H9 (cell line): Measurements from ENCODE around the gene KCNJ16. TPM values are rescaled to one million over a fixed set of nuclear protein-coding genes. Genes with fewer than 3 reads are reported as not detected.

ENCODE experiments used
- DNase-seq: peaks from one replicate; pipeline ENCODE4 v3.0.0-alpha.2; 2017
- H2AFZ ChIP-seq: one replicate; pipeline ENCODE4 v1.6.1; 2013; ENCODE audit warnings: mild to moderate bottlenecking, low read length, control low read depth, moderate library complexity
- H2AK5ac ChIP-seq: 2 replicates; pipeline ENCODE4 v1.6.1; 2013; ENCODE audit warnings: low read length, control low read depth, mixed read lengths; ENCODE audit not compliant: insufficient read length
- H2BK120ac ChIP-seq: one replicate; pipeline ENCODE4 v1.6.1; 2013; ENCODE audit warnings: low read depth, mild to moderate bottlenecking, low read length, control low read depth, inconsistent platforms; ENCODE audit not compliant: poor library complexity, severe bottlenecking
- H2BK12ac ChIP-seq: 2 replicates; pipeline ENCODE4 v1.6.1; 2013; ENCODE audit warnings: low read length, control low read depth, mixed read lengths, low read depth; ENCODE audit not compliant: insufficient read length
- H2BK15ac ChIP-seq: 2 replicates; pipeline ENCODE4 v1.6.1; 2013; ENCODE audit warnings: low read depth, low read length, control low read depth
- H2BK20ac ChIP-seq: one replicate; pipeline ENCODE4 v1.6.1; 2013; ENCODE audit warnings: low read depth, mild to moderate bottlenecking, low read length, control low read depth, inconsistent platforms; ENCODE audit not compliant: poor library complexity, severe bottlenecking
- H2BK5ac ChIP-seq: 2 replicates; pipeline ENCODE4 v1.6.1; 2013; ENCODE audit warnings: low read length, control low read depth, mixed read lengths; ENCODE audit not compliant: insufficient read length
- H3K14ac ChIP-seq: 2 replicates; pipeline ENCODE4 v1.6.1; 2013; ENCODE audit warnings: low read length, control low read depth; ENCODE audit not compliant: insufficient read depth
- H3K18ac ChIP-seq: 2 replicates; pipeline ENCODE4 v1.6.1; 2013; ENCODE audit warnings: low read depth, mild to moderate bottlenecking, mixed read lengths, low read length, control low read depth; ENCODE audit not compliant: insufficient read length
- H3K23ac ChIP-seq: 2 replicates; pipeline ENCODE4 v1.6.1; 2013; ENCODE audit warnings: low read length, control low read depth, mixed read lengths, low read depth; ENCODE audit not compliant: insufficient read length
- H3K23me2 ChIP-seq: 2 replicates; pipeline ENCODE4 v1.6.1; 2013; ENCODE audit warnings: low read depth, mild to moderate bottlenecking, mixed read lengths, low read length, control low read depth; ENCODE audit not compliant: insufficient read length, poor library complexity, severe bottlenecking
- H3K27ac ChIP-seq: 2 replicates; pipeline ENCODE4 v1.5.1; 2013; ENCODE audit warnings: low read length, control low read depth, mixed read lengths, low read depth; ENCODE audit not compliant: insufficient read length
- H3K27me3 ChIP-seq: 2 replicates; pipeline ENCODE4 v1.6.1; 2013; ENCODE audit warnings: low read length, control low read depth, inconsistent platforms; ENCODE audit not compliant: insufficient read depth
- H3K4ac ChIP-seq: 2 replicates; pipeline ENCODE4 v1.6.1; 2013; ENCODE audit warnings: low read depth, mild to moderate bottlenecking, control low read depth, inconsistent platforms, low read length, moderate library complexity
- H3K4me1 ChIP-seq: 2 replicates; pipeline ENCODE4 v1.6.1; 2013; ENCODE audit warnings: low read length, control low read depth, inconsistent platforms; ENCODE audit not compliant: insufficient read depth
- H3K4me2 ChIP-seq: 2 replicates; pipeline ENCODE4 v1.6.1; 2013; ENCODE audit warnings: low read length, control low read depth, mixed read lengths; ENCODE audit not compliant: insufficient read length, insufficient read depth
- H3K56ac ChIP-seq: 2 replicates; pipeline ENCODE4 v1.6.1; 2013; ENCODE audit warnings: low read depth, mild to moderate bottlenecking, mixed read lengths, low read length, control low read depth; ENCODE audit not compliant: insufficient read length
- H3K79me1 ChIP-seq: 2 replicates; pipeline ENCODE4 v1.6.1; 2013; ENCODE audit warnings: low read depth, mild to moderate bottlenecking, moderate library complexity, low read length, control low read depth, inconsistent platforms; ENCODE audit not compliant: insufficient read depth, poor library complexity, severe bottlenecking
- H3K79me2 ChIP-seq: 2 replicates; pipeline ENCODE4 v1.6.1; 2013; ENCODE audit warnings: low read length, control low read depth, inconsistent platforms; ENCODE audit not compliant: insufficient read depth
- H3K9ac ChIP-seq: 2 replicates; pipeline ENCODE4 v1.6.1; 2013; ENCODE audit warnings: low read length, control low read depth, mixed read lengths; ENCODE audit not compliant: insufficient read length; ENCODE audit errors: extremely low read depth
- H3K9me3 ChIP-seq: one replicate; pipeline ENCODE4 v1.6.1; 2013; ENCODE audit warnings: low read depth, low read length, inconsistent platforms; ENCODE audit not compliant: control insufficient read depth
- H3T11ph ChIP-seq: one replicate; pipeline ENCODE4 v1.6.1; 2013; ENCODE audit warnings: mild to moderate bottlenecking, low read length, control low read depth, inconsistent platforms
- H4K20me1 ChIP-seq: one replicate; pipeline ENCODE4 v1.6.1; 2013; ENCODE audit not compliant: control insufficient read depth, insufficient read length, insufficient read depth
- H4K5ac ChIP-seq: 2 replicates; pipeline ENCODE4 v1.6.1; 2013; ENCODE audit warnings: low read depth, mild to moderate bottlenecking, mixed read lengths, low read length, control low read depth; ENCODE audit not compliant: insufficient read length
- H4K8ac ChIP-seq: replicated peaks from 2 replicates; pipeline ENCODE4 v1.6.1; 2013; ENCODE audit warnings: low read length, control low read depth, mixed read lengths, low read depth; ENCODE audit not compliant: insufficient read length
- H4K91ac ChIP-seq: 2 replicates; pipeline ENCODE4 v1.6.1; 2013; ENCODE audit warnings: low read depth, mild to moderate bottlenecking, moderate library complexity, mixed read lengths, low read length, control low read depth; ENCODE audit not compliant: insufficient read length
- H3K27ac Mint-ChIP-seq, 3 experiments: 2 replicates in 2 of 3; 3 replicates in 1 of 3; pipeline ENCODE4 v1.8.0; 2020 to 2021; ENCODE audit warnings: mixed read lengths in 3 of 3, mild to moderate bottlenecking in 1 of 3, moderate library complexity in 1 of 3
- H3K27me3 Mint-ChIP-seq: 2 replicates; pipeline ENCODE4 v1.8.0; 2021; ENCODE audit warnings: low read depth, mild to moderate bottlenecking, moderate library complexity, mixed read lengths
- H3K36me3 Mint-ChIP-seq, 3 experiments: 2 replicates in 2 of 3; 3 replicates in 1 of 3; pipeline ENCODE4 v1.8.0; 2020 to 2021; ENCODE audit warnings: low read depth in 3 of 3, mixed read lengths in 3 of 3; ENCODE audit not compliant: insufficient read depth in 1 of 3
- H3K4me1 Mint-ChIP-seq, 2 experiments: 2 replicates each; pipeline ENCODE4 v1.8.0; 2020; ENCODE audit warnings: mixed read lengths in 2 of 2
- H3K4me3 Mint-ChIP-seq, 2 experiments: 2 replicates in 1 of 2; 3 replicates in 1 of 2; pipeline ENCODE4 v1.8.0; 2020 to 2021; ENCODE audit warnings: mild to moderate bottlenecking in 2 of 2, mixed read lengths in 2 of 2, moderate library complexity in 1 of 2
- H3K9me3 Mint-ChIP-seq, 2 experiments: 2 replicates in 1 of 2; 3 replicates in 1 of 2; pipeline ENCODE4 v1.8.0; 2020; ENCODE audit warnings: mild to moderate bottlenecking in 2 of 2, mixed read lengths in 2 of 2, moderate library complexity in 1 of 2
- WGBS: extraction: QIAGEN DNeasy Blood & Tissue Kit; methylation state at CpG from one replicate; pipeline ENCODE4 v1.1.7; 2013; ENCODE audit warnings: missing lambda C conversion rate, low lambda C conversion rate, mixed read lengths; ENCODE audit not compliant: insufficient read length; ENCODE audit errors: extremely low coverage; 5-methylcytosine and 5-hydroxymethylcytosine counted together
- total RNA-seq: library from RNA; stranded (reverse); gene quantifications from 2 replicates; pipeline ENCODE4 v1.2.1, GENCODE V29; 2021
- TF ChIP-seq, protein P1 (sequence below): fragments of 200-600 bp; sonication (generic); conservative IDR thresholded peaks from 3 replicates; pipeline ENCODE4 v1.8.0; 2021; ENCODE audit warnings: antibody characterized with exemption, mild to moderate bottlenecking

KCNJ16 gene
- total RNA-seq, 1 experiment from 2014 or later = not detected

DNA sequence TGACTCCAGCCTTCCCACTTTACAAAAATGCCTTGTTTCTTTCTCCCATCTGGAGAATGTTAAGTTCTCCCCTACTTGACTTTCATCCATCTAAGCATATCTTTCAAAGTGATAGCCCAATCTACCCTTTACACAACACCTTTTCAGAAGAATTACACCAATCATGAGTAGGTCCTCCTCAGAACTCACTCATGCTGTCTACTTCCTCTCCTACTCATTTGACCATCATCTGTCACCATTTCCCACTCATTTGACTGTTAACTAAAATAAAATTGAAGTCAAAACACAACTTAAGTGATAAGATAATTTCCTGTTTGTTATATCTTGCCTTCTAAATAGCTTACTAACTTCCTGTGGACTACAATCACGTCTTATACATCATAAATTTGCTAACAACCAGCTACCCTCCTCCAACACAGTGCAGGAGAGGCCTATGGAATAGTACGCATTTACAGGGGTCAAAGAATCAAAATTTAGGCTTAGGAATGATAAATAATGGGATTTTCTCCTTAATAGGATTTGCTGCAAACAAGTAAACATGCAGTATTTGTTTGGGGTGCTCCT, 16.1 kb downstream of the KCNJ16 start:
- H3T11ph ChIP-seq = no peak overlapping the region
- WGBS = no CpG with 5 or more reads among the region's 2 CpGs
- no peak overlapping the region for H2BK20ac ChIP-seq
- H4K91ac ChIP-seq = no peak overlapping the region
- no peaks in the 10 kb centered on the region for H3K27me3 ChIP-seq
- H2BK120ac ChIP-seq = no peak overlapping the region
- H3K9ac ChIP-seq = no peak overlapping the region
- no peaks in the 10 kb centered on the region for H3K23me2 ChIP-seq
- no peak overlapping the region for H3K23ac ChIP-seq
- Mint-ChIP-seq H3K36me3 (no peaks in the 10 kb centered on the region), H3K4me1 (peaks cover 3 to 5% of the 10 kb centered on the region in 2 experiments; a peak in 1 of 4 replicates), H3K9me3 (no peaks in the 10 kb centered on the region), H3K27me3 (no peaks in the 10 kb centered on the region), H3K27ac (no peak overlapping the region), H3K4me3 (no peak overlapping the region)
- H3K4ac ChIP-seq = no peak overlapping the region
- no peaks in the 10 kb centered on the region for H3K79me2 ChIP-seq
- no peak overlapping the region for H3K14ac ChIP-seq
- no peak overlapping the region for H4K8ac ChIP-seq
- no peak overlapping the region for H2AFZ ChIP-seq
- no peak overlapping the region for H2BK5ac ChIP-seq
- H3K18ac ChIP-seq = no peak overlapping the region
- H4K5ac ChIP-seq = no peak overlapping the region
- no peak overlapping the region for H2BK12ac ChIP-seq
- H3K56ac ChIP-seq = no peak overlapping the region
- H3K9me3 ChIP-seq = no peaks in the 10 kb centered on the region
- H4K20me1 ChIP-seq = no peaks in the 10 kb centered on the region
- no peak overlapping the region for H2AK5ac ChIP-seq
- H2BK15ac ChIP-seq = no peak overlapping the region
- H3K27ac ChIP-seq = no peak overlapping the region
- no peaks in the 10 kb centered on the region for H3K79me1 ChIP-seq
- H3K4me2 ChIP-seq = no peak overlapping the region
- DNase-seq = no peak
- no peaks in the 10 kb centered on the region for H3K4me1 ChIP-seq
- TF ChIP-seq, protein P1, sequence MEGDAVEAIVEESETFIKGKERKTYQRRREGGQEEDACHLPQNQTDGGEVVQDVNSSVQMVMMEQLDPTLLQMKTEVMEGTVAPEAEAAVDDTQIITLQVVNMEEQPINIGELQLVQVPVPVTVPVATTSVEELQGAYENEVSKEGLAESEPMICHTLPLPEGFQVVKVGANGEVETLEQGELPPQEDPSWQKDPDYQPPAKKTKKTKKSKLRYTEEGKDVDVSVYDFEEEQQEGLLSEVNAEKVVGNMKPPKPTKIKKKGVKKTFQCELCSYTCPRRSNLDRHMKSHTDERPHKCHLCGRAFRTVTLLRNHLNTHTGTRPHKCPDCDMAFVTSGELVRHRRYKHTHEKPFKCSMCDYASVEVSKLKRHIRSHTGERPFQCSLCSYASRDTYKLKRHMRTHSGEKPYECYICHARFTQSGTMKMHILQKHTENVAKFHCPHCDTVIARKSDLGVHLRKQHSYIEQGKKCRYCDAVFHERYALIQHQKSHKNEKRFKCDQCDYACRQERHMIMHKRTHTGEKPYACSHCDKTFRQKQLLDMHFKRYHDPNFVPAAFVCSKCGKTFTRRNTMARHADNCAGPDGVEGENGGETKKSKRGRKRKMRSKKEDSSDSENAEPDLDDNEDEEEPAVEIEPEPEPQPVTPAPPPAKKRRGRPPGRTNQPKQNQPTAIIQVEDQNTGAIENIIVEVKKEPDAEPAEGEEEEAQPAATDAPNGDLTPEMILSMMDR = no peak
